ENCODE data around the gene ESYT2. TPM values are rescaled to one million over a fixed set of nuclear protein-coding genes. Genes with fewer than 3 reads are reported as not detected.

Gene ESYT2
- total and polyA plus RNA-seq, 9 of the 15 experiments (the other 6 are each of a cell fraction or from before 2014, with no cell fraction given), result 5.8 to 86.9 (median 64.7) TPM

DNA sequence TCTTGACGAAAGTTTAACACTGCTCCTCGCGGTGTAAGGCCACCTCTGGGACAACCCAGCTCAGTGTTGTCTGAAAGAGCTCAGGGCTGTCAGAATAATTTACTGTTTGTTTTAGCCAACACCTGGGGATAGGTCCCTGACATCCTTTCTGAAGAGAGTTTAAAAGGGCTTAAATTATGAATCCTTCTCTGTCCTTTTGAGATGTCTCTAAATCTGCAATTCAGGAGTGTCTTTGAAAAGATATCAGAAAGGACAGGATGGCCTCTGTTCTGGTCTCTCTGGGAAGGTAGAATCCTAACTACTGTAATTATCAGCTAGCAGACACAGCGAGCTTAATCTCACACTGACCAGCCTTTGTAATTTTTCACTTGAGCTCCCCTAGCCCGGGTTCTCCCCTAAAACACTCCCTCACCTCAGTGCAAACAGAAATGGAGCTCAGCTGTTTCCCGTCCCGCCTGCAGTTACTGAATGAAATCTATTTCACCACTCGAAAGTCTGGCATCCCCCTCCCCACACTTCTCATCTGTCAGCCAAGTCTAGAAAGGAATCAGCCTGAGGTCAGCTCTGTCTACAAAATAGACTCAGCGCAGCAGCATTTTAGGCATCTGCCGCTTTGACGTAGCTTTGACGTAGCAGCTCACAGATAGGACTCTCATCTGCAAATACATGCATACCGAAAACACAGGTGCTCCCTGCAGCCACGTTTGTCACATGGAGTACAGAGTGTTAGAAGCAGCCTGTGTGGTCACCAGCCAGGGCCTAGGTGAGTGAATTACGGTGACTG lies 31.9 kb upstream of the ESYT2 start (continued):
- no peak for TF ChIP-seq MTA1 (IDR thresholded peaks at IDR 0.05; ENCODE audit: borderline replicate concordance)
- TF ChIP-seq ZKSCAN1 (IDR thresholded peaks at IDR 0.05; ENCODE audit: low read depth, low read length), result no peak
- TF ChIP-seq FOXJ3 (CRISPR knock-in tag; IDR thresholded peaks at IDR 0.05), result no peak
- no peak for TF ChIP-seq ZNF232 (CRISPR knock-in tag; IDR thresholded peaks at IDR 0.05)
- no peak for TF ChIP-seq ZNF717 (CRISPR knock-in tag; IDR thresholded peaks at IDR 0.05)
- no peak for TF ChIP-seq ZNF780A (CRISPR knock-in tag; IDR thresholded peaks at IDR 0.05)
- peak; percentile 88 to 94 for TF ChIP-seq TRIM24 (IDR thresholded peaks at IDR 0.05)
- no peak for TF ChIP-seq NFATC3 (IDR thresholded peaks at IDR 0.05)
- peak; percentile 65; the same call in 1 of the 2 replicates for TF ChIP-seq E2F3 (CRISPR knock-in tag; IDR thresholded peaks at IDR 0.05)
- no peak for TF ChIP-seq NR2C2 (CRISPR knock-in tag; IDR thresholded peaks at IDR 0.05)
- no peak for TF ChIP-seq NR2C2 (tag; IDR thresholded peaks at IDR 0.05)
- TF ChIP-seq, protein P1, sequence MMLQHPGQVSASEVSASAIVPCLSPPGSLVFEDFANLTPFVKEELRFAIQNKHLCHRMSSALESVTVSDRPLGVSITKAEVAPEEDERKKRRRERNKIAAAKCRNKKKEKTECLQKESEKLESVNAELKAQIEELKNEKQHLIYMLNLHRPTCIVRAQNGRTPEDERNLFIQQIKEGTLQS (IDR thresholded peaks at IDR 0.05), result no peak
- TF ChIP-seq, protein P1 (CRISPR knock-in tag; conservative IDR thresholded peaks at IDR 0.05), result no peak
- no peak for TF ChIP-seq ZNF696 (CRISPR knock-in tag; conservative IDR thresholded peaks at IDR 0.05)
- TF ChIP-seq ZNF174 (CRISPR knock-in tag; IDR thresholded peaks at IDR 0.05), result no peak
- no peak for TF ChIP-seq KLF1 (tag; IDR thresholded peaks at IDR 0.05)
- TF ChIP-seq PRMT5 (CRISPR knock-in tag; IDR thresholded peaks at IDR 0.05), result no peak
- TF ChIP-seq, protein P2, sequence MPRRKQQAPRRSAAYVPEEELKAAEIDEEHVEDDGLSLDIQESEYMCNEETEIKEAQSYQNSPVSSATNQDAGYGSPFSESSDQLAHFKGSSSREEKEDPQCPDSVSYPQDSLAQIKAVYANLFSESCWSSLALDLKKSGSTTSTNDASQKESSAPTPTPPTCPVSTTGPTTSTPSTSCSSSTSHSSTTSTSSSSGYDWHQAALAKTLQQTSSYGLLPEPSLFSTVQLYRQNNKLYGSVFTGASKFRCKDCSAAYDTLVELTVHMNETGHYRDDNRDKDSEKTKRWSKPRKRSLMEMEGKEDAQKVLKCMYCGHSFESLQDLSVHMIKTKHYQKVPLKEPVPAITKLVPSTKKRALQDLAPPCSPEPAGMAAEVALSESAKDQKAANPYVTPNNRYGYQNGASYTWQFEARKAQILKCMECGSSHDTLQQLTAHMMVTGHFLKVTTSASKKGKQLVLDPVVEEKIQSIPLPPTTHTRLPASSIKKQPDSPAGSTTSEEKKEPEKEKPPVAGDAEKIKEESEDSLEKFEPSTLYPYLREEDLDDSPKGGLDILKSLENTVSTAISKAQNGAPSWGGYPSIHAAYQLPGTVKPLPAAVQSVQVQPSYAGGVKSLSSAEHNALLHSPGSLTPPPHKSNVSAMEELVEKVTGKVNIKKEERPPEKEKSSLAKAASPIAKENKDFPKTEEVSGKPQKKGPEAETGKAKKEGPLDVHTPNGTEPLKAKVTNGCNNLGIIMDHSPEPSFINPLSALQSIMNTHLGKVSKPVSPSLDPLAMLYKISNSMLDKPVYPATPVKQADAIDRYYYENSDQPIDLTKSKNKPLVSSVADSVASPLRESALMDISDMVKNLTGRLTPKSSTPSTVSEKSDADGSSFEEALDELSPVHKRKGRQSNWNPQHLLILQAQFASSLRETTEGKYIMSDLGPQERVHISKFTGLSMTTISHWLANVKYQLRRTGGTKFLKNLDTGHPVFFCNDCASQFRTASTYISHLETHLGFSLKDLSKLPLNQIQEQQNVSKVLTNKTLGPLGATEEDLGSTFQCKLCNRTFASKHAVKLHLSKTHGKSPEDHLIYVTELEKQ (CRISPR knock-in tag; IDR thresholded peaks at IDR 0.05), result no peak
- TF ChIP-seq, protein P3, sequence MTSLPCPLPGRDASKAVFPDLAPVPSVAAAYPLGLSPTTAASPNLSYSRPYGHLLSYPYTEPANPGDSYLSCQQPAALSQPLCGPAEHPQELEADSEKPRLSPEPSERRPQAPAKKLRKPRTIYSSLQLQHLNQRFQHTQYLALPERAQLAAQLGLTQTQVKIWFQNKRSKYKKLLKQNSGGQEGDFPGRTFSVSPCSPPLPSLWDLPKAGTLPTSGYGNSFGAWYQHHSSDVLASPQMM (CRISPR knock-in tag; IDR thresholded peaks at IDR 0.05), result no peak
- TF ChIP-seq GABPB1 (CRISPR knock-in tag; IDR thresholded peaks at IDR 0.05), result no peak
- TF ChIP-seq ZNF586 (CRISPR knock-in tag; conservative IDR thresholded peaks at IDR 0.05), result no peak
- no peak for TF ChIP-seq LARP7 (IDR thresholded peaks at IDR 0.05)
- no peak for TF ChIP-seq HNRNPK (IDR thresholded peaks at IDR 0.05; ENCODE audit: low read depth, low read length, poor library complexity, severe bottlenecking)
- TF ChIP-seq PTRF (tag; IDR thresholded peaks at IDR 0.05), result no peak
- TF ChIP-seq ZNF311 (CRISPR knock-in tag; IDR thresholded peaks at IDR 0.05), result no peak

Data from K562 (cell line).